Ishikawa (cell line): Measurements from ENCODE around the gene ZDHHC11.

Experiments
- CEBPB ChIP-seq: IDR thresholded peaks from 2 replicates; pipeline ENCODE4 v1.6.1; 2012
- CREB1 ChIP-seq: IDR thresholded peaks from 2 replicates; pipeline ENCODE4 v1.6.1; 2012; ENCODE audit warnings: low read depth
- EGR1 ChIP-seq: IDR thresholded peaks from 2 replicates; pipeline ENCODE4 v1.6.1; 2012
- EP300 ChIP-seq: IDR thresholded peaks from 2 replicates; pipeline ENCODE4 v1.6.1; 2012; ENCODE audit warnings: borderline replicate concordance
- FOXM1 ChIP-seq: IDR thresholded peaks from 2 replicates; pipeline ENCODE4 v1.6.1; 2012; ENCODE audit warnings: low read depth, borderline replicate concordance
- NFIC ChIP-seq: IDR thresholded peaks from 2 replicates; pipeline ENCODE4 v1.6.1; 2012
- TAF1 ChIP-seq: IDR thresholded peaks from 2 replicates; pipeline ENCODE4 v1.6.1; 2012; ENCODE audit warnings: low read depth, mild to moderate bottlenecking
- TCF12 ChIP-seq: IDR thresholded peaks from 2 replicates; pipeline ENCODE4 v1.6.1; 2012; ENCODE audit warnings: low read depth
- TF ChIP-seq, protein P1 (sequence below): IDR thresholded peaks from 2 replicates; pipeline ENCODE4 v1.6.1; 2012

DNA sequence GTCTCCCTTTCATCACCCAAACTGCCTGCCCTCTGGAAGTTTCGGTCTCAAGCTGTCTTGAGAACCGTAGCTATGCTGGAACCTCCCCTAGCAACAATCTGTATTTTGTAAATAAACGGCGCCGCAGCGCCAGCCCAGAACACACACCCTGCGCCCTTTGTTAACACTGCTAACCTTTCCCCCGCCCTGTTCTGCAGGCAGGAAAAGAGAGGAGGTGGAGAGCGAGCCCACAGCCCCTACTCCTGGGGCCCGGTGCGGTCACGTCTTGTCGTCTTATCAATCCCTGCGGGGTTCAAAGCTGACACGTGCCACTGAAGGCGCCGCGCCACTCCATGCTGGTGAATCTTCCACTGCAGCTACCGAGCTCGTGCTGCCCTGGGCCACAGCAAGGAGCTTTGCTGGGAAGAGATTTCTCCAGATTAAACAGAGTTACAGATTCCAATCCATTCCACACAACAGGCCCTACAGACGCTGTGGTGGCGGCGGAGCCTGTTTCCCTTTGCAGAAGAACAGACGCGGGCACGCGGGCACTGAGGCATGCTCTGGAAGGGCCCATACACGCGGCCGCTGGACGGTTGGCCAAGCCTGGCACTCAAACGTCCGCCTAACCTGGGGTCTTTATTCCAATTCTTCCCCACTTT, 91.6 kb downstream of the ZDHHC11 start:
- TF ChIP-seq TAF1 (no peak), CREB1 (no peak), EP300 (no peak), FOXM1 (no peak), TCF12 (no peak), CEBPB (no peak), NFIC (no peak), EGR1 (no peak)
- TF ChIP-seq, protein P1, sequence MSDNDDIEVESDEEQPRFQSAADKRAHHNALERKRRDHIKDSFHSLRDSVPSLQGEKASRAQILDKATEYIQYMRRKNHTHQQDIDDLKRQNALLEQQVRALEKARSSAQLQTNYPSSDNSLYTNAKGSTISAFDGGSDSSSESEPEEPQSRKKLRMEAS = no peak
